HepG2 (cell line): Measurements from ENCODE around the gene NKAIN2.

Experiments
- CTCF ChIP-seq: sonication (generic); formaldehyde crosslinking; IDR thresholded peaks from 2 replicates; pipeline ENCODE4 v1.5.0; 2020; ENCODE audit warnings: mild to moderate bottlenecking, missing genetic modification reagents, moderate library complexity
- EZH2 ChIP-seq: conservative IDR thresholded peaks from 2 replicates; pipeline ENCODE4 v1.6.1; 2012; ENCODE audit warnings: mild to moderate bottlenecking, low read depth, low read length, moderate library complexity
- MYC ChIP-seq: sonication (generic); formaldehyde crosslinking; IDR thresholded peaks from 2 replicates; pipeline ENCODE4 v1.9.0; 2021; ENCODE audit warnings: missing genetic modification reagents, borderline replicate concordance
- MYNN ChIP-seq: sonication (generic); formaldehyde crosslinking; IDR thresholded peaks from 2 replicates; pipeline ENCODE4 v1.4.0; 2020; ENCODE audit warnings: mild to moderate bottlenecking, low read depth, missing genetic modification reagents
- POLR2AphosphoS5 ChIP-seq: IDR thresholded peaks from 2 replicates; pipeline ENCODE4 v1.6.1; 2012; ENCODE audit warnings: low read depth, low read length
- RNF2 ChIP-seq: fragments of 450-650 bp; conservative IDR thresholded peaks from 2 replicates; pipeline ENCODE4 v1.6.1; 2016; ENCODE audit warnings: low read depth
- YY1 ChIP-seq: IDR thresholded peaks from 2 replicates; pipeline ENCODE4 v1.6.1; 2011; ENCODE audit warnings: low read length, low read depth, moderate library complexity, mild to moderate bottlenecking; ENCODE audit not compliant: insufficient read depth, insufficient replicate concordance
- TF ChIP-seq, protein P1 (sequence below), 2 experiments: sonication (generic) in 1 of 2; formaldehyde crosslinking in 1 of 2; IDR thresholded peaks; 2 replicates each; pipeline versions ENCODE4 v1.5.1 to v1.6.1; 2011 to 2020; ENCODE audit warnings: borderline replicate concordance in 1 of 2, low read depth in 1 of 2, low read length in 1 of 2, mild to moderate bottlenecking in 1 of 2, missing genetic modification reagents in 1 of 2, moderate library complexity in 1 of 2
- TF ChIP-seq, protein P2 (sequence below): IDR thresholded peaks from 2 replicates; pipeline ENCODE4 v1.6.1; 2016; ENCODE audit warnings: control low read depth

DNA sequence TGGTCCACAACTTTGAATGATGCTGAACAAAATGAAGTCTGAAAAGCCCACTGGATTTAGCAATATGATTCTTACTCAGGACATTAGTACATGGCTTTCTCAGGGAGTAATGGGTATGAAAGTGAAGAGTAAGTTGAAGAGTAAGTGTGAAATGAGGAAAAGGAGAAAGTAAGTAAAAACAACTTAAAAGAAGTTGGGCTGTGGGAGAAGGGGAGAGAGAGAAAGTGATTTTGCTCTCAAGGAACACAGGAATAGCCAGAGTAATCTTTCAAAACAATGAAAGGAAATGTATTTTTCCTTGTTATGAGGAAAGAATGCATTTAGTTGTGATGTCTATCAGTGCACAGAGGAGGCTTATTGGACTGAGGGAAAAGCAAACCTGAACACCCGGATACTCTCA lies 39.8 kb upstream of the NKAIN2 start:
- TF ChIP-seq, protein P1, sequence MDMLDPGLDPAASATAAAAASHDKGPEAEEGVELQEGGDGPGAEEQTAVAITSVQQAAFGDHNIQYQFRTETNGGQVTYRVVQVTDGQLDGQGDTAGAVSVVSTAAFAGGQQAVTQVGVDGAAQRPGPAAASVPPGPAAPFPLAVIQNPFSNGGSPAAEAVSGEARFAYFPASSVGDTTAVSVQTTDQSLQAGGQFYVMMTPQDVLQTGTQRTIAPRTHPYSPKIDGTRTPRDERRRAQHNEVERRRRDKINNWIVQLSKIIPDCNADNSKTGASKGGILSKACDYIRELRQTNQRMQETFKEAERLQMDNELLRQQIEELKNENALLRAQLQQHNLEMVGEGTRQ (IDR thresholded peaks at IDR 0.05; ENCODE audit: low read depth, low read length): no peak
- TF ChIP-seq, protein P1 (CRISPR knock-in tag; IDR thresholded peaks at IDR 0.05; ENCODE audit: borderline replicate concordance): no peak
- no peak for TF ChIP-seq YY1
- TF ChIP-seq RNF2: no peak
- no peak for TF ChIP-seq CTCF (CRISPR knock-in tag)
- TF ChIP-seq, protein P2, sequence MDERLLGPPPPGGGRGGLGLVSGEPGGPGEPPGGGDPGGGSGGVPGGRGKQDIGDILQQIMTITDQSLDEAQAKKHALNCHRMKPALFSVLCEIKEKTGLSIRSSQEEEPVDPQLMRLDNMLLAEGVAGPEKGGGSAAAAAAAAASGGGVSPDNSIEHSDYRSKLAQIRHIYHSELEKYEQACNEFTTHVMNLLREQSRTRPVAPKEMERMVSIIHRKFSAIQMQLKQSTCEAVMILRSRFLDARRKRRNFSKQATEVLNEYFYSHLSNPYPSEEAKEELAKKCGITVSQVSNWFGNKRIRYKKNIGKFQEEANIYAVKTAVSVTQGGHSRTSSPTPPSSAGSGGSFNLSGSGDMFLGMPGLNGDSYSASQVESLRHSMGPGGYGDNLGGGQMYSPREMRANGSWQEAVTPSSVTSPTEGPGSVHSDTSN (CRISPR knock-in tag): no peak
- no peak for TF ChIP-seq POLR2AphosphoS5
- no peak for TF ChIP-seq MYNN (CRISPR knock-in tag)
- no peak for TF ChIP-seq EZH2
- TF ChIP-seq MYC: no peak
